Activated naive CD8-positive, alpha-beta T cell treated with anti-CD3 and anti-CD28 coated beads, Interleukin-2, amount 50 U/mL, for 24 hours (primary cell): ENCODE data around the gene TSSK3.
A peak's percentile ranks its signal among the peaks of the same experiment; 100 is the strongest.
"Not testable (repeated sequence)": the region's sequence is repeated elsewhere in the genome, so short reads cannot be mapped to it uniquely, and the experiment has no call there.

Experiments
- ATAC-seq: fragments of 150-1000 bp; cut with Tn5 transposase; one replicate; pipeline ENCODE4 v1.10.0; 2021
- DNase-seq: peaks from one replicate; pipeline ENCODE4 v3.0.0; 2021
- H3K27ac Mint-ChIP-seq: one replicate; pipeline ENCODE4 v1.8.0; 2021; ENCODE audit warnings: mild to moderate bottlenecking, mixed read lengths
- H3K27me3 Mint-ChIP-seq: one replicate; pipeline ENCODE4 v1.8.0; 2021; ENCODE audit warnings: mixed read lengths
- H3K36me3 Mint-ChIP-seq: one replicate; pipeline ENCODE4 v1.8.0; 2021; ENCODE audit warnings: low read depth, mixed read lengths
- H3K4me1 Mint-ChIP-seq: one replicate; pipeline ENCODE4 v1.8.0; 2021; ENCODE audit warnings: mixed read lengths
- H3K4me3 Mint-ChIP-seq: one replicate; pipeline ENCODE4 v1.8.0; 2021; ENCODE audit warnings: mild to moderate bottlenecking, moderate library complexity, mixed read lengths
- H3K9me3 Mint-ChIP-seq: one replicate; pipeline ENCODE4 v1.8.0; 2021; ENCODE audit warnings: mixed read lengths

Gene TSSK3

GRCh38 chr1:32350785-32351398 lies 11.4 kb upstream of the TSSK3 start:
- no peaks in the 10 kb centered on the region for H3K36me3 Mint-ChIP-seq

GRCh38 chr1:32351399-32352238 lies 10.7 kb upstream of the TSSK3 start:
- peak overlapping the region; percentile 42 for H3K27ac Mint-ChIP-seq

More at GRCh38 chr1:32350785-32351398, 11.4 kb upstream of the TSSK3 start:
- ATAC-seq (peak; percentile 50), DNase-seq (peak; percentile 86)
- H3K9me3 Mint-ChIP-seq, result no peaks in the 10 kb centered on the region
- peak overlapping the region; percentile 42 for H3K27ac Mint-ChIP-seq
- peaks cover 40% of the 10 kb centered on the region for H3K4me1 Mint-ChIP-seq
- peak overlapping the region; percentile 80 for H3K4me3 Mint-ChIP-seq
- H3K27me3 Mint-ChIP-seq, result no peaks in the 10 kb centered on the region

GRCh38 chr1:32352239-32352745 lies 10.0 kb upstream of the TSSK3 start:
- DNase-seq, result no peak
- Mint-ChIP-seq H3K27ac (no peak overlapping the region), H3K4me1 (peaks cover 34% of the 10 kb centered on the region), H3K4me3 (peak overlapping the region; percentile 80), H3K36me3 (no peaks in the 10 kb centered on the region), H3K9me3 (no peaks in the 10 kb centered on the region), H3K27me3 (no peaks in the 10 kb centered on the region)
- ATAC-seq, result no peak

More at GRCh38 chr1:32351399-32352238, 10.7 kb upstream of the TSSK3 start:
- H3K36me3 Mint-ChIP-seq, result no peaks in the 10 kb centered on the region
- no peaks in the 10 kb centered on the region for H3K9me3 Mint-ChIP-seq
- no peaks in the 10 kb centered on the region for H3K27me3 Mint-ChIP-seq
- peak; percentile 89 for ATAC-seq
- H3K4me3 Mint-ChIP-seq, result peak overlapping the region; percentile 80
- H3K4me1 Mint-ChIP-seq, result peaks cover 34% of the 10 kb centered on the region
- peak; percentile 88 for DNase-seq

GRCh38 chr1:32352831-32353383 lies 9.4 kb upstream of the TSSK3 start:
- no peak for ATAC-seq
- no peak overlapping the region for H3K27ac Mint-ChIP-seq
- peaks cover 37% of the 10 kb centered on the region for H3K4me1 Mint-ChIP-seq
- DNase-seq, result no peak
- peak overlapping the region; percentile 80 for H3K4me3 Mint-ChIP-seq
- H3K27me3 Mint-ChIP-seq, result no peaks in the 10 kb centered on the region
- no peaks in the 10 kb centered on the region for H3K36me3 Mint-ChIP-seq
- no peaks in the 10 kb centered on the region for H3K9me3 Mint-ChIP-seq

GRCh38 chr1:32353431-32353830 lies 8.9 kb upstream of the TSSK3 start:
- Mint-ChIP-seq H3K4me3 (no peak overlapping the region), H3K36me3 (no peaks in the 10 kb centered on the region), H3K27me3 (no peaks in the 10 kb centered on the region), H3K4me1 (peaks cover 34% of the 10 kb centered on the region), H3K27ac (no peak overlapping the region), H3K9me3 (no peaks in the 10 kb centered on the region)
- DNase-seq (no peak), ATAC-seq (no peak)

- Mint-ChIP-seq H3K9me3 (no peaks in the 10 kb centered on the region), H3K4me1 (peaks cover 28% of the 10 kb centered on the region), H3K36me3 (no peaks in the 10 kb centered on the region), H3K27ac (no peak overlapping the region), H3K4me3 (no peak overlapping the region), H3K27me3 (no peaks in the 10 kb centered on the region)
- no peak for ATAC-seq
- DNase-seq, result no peak
Measured at GRCh38 chr1:32353886-32354570, 8.3 kb upstream of the TSSK3 start.

GRCh38 chr1:32355778-32356177 lies 6.6 kb upstream of the TSSK3 start:
- not testable (repeated sequence) for H3K9me3 Mint-ChIP-seq, DNase-seq, H3K27ac Mint-ChIP-seq, ATAC-seq, H3K27me3 Mint-ChIP-seq, H3K4me3 Mint-ChIP-seq, H3K36me3 Mint-ChIP-seq
- H3K4me1 Mint-ChIP-seq, result peaks cover 28% of the 10 kb centered on the region

GRCh38 chr1:32356478-32356877 lies 5.9 kb upstream of the TSSK3 start:
- no peaks in the 10 kb centered on the region for H3K9me3 Mint-ChIP-seq
- no peak for DNase-seq
- H3K27ac Mint-ChIP-seq, result no peak overlapping the region
- H3K4me1 Mint-ChIP-seq, result peaks cover 27% of the 10 kb centered on the region
- ATAC-seq, result no peak
- H3K36me3 Mint-ChIP-seq, result no peaks in the 10 kb centered on the region
- no peak overlapping the region for H3K4me3 Mint-ChIP-seq
- peaks cover 5% of the 10 kb centered on the region for H3K27me3 Mint-ChIP-seq

- Mint-ChIP-seq H3K36me3 (no peaks in the 10 kb centered on the region), H3K9me3 (no peaks in the 10 kb centered on the region), H3K27ac (no peak overlapping the region), H3K4me3 (no peak overlapping the region), H3K27me3 (peaks cover 5% of the 10 kb centered on the region), H3K4me1 (peaks cover 26% of the 10 kb centered on the region)
- no peak for DNase-seq
- ATAC-seq, result no peak
Measured at GRCh38 chr1:32357614-32358013, 4.7 kb upstream of the TSSK3 start.

GRCh38 chr1:32358435-32358834 lies 3.9 kb upstream of the TSSK3 start:
- Mint-ChIP-seq H3K36me3 (no peaks in the 10 kb centered on the region), H3K4me3 (no peak overlapping the region), H3K4me1 (peaks cover 26% of the 10 kb centered on the region), H3K27me3 (peaks cover 5% of the 10 kb centered on the region), H3K27ac (no peak overlapping the region), H3K9me3 (no peaks in the 10 kb centered on the region)
- ATAC-seq (no peak), DNase-seq (no peak)

GRCh38 chr1:32361308-32361673 lies 1.0 kb upstream of the TSSK3 start:
- peaks cover 5% of the 10 kb centered on the region for H3K27me3 Mint-ChIP-seq
- DNase-seq (no peak), ATAC-seq (no peak)
- H3K27ac Mint-ChIP-seq, result no peak overlapping the region
- H3K9me3 Mint-ChIP-seq, result no peaks in the 10 kb centered on the region
- H3K4me1 Mint-ChIP-seq, result peaks cover 26% of the 10 kb centered on the region
- H3K36me3 Mint-ChIP-seq, result no peaks in the 10 kb centered on the region
- H3K4me3 Mint-ChIP-seq, result peak overlapping the region; percentile 47

- Mint-ChIP-seq H3K4me3 (peak overlapping the region; percentile 29), H3K4me1 (peaks cover 26% of the 10 kb centered on the region), H3K9me3 (no peaks in the 10 kb centered on the region), H3K36me3 (no peaks in the 10 kb centered on the region), H3K27me3 (peaks cover 5% of the 10 kb centered on the region), H3K27ac (no peak overlapping the region)
- ATAC-seq, result peak; percentile 38
- DNase-seq, result peak; percentile 26
Measured at GRCh38 chr1:32361674-32362473, 465 bp upstream of the TSSK3 start.

- ATAC-seq (no peak), DNase-seq (no peak)
- Mint-ChIP-seq H3K27me3 (peaks cover 5% of the 10 kb centered on the region), H3K9me3 (no peaks in the 10 kb centered on the region), H3K27ac (no peak overlapping the region), H3K4me1 (peaks cover 23% of the 10 kb centered on the region), H3K4me3 (no peak overlapping the region), H3K36me3 (peaks cover 6% of the 10 kb centered on the region)
Measured at GRCh38 chr1:32363713-32364112, 1.4 kb downstream of the TSSK3 start.

- H3K36me3 Mint-ChIP-seq, result peaks cover 6% of the 10 kb centered on the region
- peaks cover 5% of the 10 kb centered on the region for H3K27me3 Mint-ChIP-seq
- no peak overlapping the region for H3K4me3 Mint-ChIP-seq
- peaks cover 16% of the 10 kb centered on the region for H3K4me1 Mint-ChIP-seq
- no peak for DNase-seq
- H3K27ac Mint-ChIP-seq, result no peak overlapping the region
- no peaks in the 10 kb centered on the region for H3K9me3 Mint-ChIP-seq
- ATAC-seq, result no peak
Measured at GRCh38 chr1:32364836-32365235, 2.5 kb downstream of the TSSK3 start.
